Measurements from ENCODE around the gene MGP.

The MGP gene

GRCh38 chr12:14842315-14842714 is 43.3 kb downstream of the MGP start (continued):
- TF ChIP-seq ZBTB44 (tag by site-specific recombination; IDR thresholded peaks at IDR 0.05) (no peak), ZNF626 (tag by site-specific recombination; IDR thresholded peaks at IDR 0.05) (no peak), ZNF239 (tag by site-specific recombination; IDR thresholded peaks at IDR 0.05) (no peak), ZNF701 (tag by site-specific recombination; IDR thresholded peaks at IDR 0.05) (no peak), EGR2 (tag by site-specific recombination; IDR thresholded peaks at IDR 0.05; ENCODE audit: low read depth) (no peak), ZNF391 (tag by site-specific recombination; IDR thresholded peaks at IDR 0.05; ENCODE audit: borderline replicate concordance, low read depth) (no peak)

- H3K4me3 ChIP-seq (ENCODE audit: low read depth, low read length), result no peak overlapping the region
- no peaks in the 10 kb centered on the region for H3K9me3 ChIP-seq (ENCODE audit: control insufficient read depth, insufficient read depth, low read depth, low read length)
- TF ChIP-seq ZNF184 (tag by site-specific recombination; IDR thresholded peaks at IDR 0.05) (no peak), ZNF148 (tag by site-specific recombination; IDR thresholded peaks at IDR 0.05; ENCODE audit: borderline replicate concordance) (no peak), ZNF639 (tag by site-specific recombination; IDR thresholded peaks at IDR 0.05) (no peak), PRDM10 (tag by site-specific recombination; IDR thresholded peaks at IDR 0.05) (no peak), ZNF391 (tag by site-specific recombination; IDR thresholded peaks at IDR 0.05; ENCODE audit: borderline replicate concordance, low read depth) (no peak), ZEB2 (tag by site-specific recombination; IDR thresholded peaks at IDR 0.05) (no peak), ZIC2 (tag by site-specific recombination; IDR thresholded peaks at IDR 0.05) (no peak), SP2 (tag by site-specific recombination; IDR thresholded peaks at IDR 0.05) (no peak), ZNF335 (tag by site-specific recombination; conservative IDR thresholded peaks at IDR 0.05) (no peak), ZNF704 (tag by site-specific recombination; IDR thresholded peaks at IDR 0.05) (no peak), ZNF660 (tag by site-specific recombination; IDR thresholded peaks at IDR 0.05) (no peak), SCRT2 (tag by site-specific recombination; IDR thresholded peaks at IDR 0.05) (no peak), INSM2 (tag by site-specific recombination; IDR thresholded peaks at IDR 0.05) (no peak)
- no peak overlapping the region for H3K27ac ChIP-seq (ENCODE audit: extremely low read depth, low read depth, low read length)
- ChIA-PET POLR2A (no interaction called here), CTCF (interaction anchor here (0.6 kb wide), 1 partner anchor 220 kb away, joined by 3 read pairs; no protein-coding TSS in a partner anchor)
- no peaks in the 10 kb centered on the region; the same call in 1 of the 2 replicates for H3K4me1 ChIP-seq (ENCODE audit: control insufficient read depth, insufficient read depth, low read length)
- H3K36me3 ChIP-seq (ENCODE audit: control insufficient read depth in 2 of 2, insufficient read depth in 1 of 2, low read length in 2 of 2), result no peaks in the 10 kb centered on the region
Observed at GRCh38 chr12:14841761-14842160, 43.9 kb downstream of the MGP start.
